ENCODE data around the gene CCDC6. TPM values are rescaled to one million over a fixed set of nuclear protein-coding genes. Genes with fewer than 3 reads are reported as not detected.

The CCDC6 gene
- total RNA-seq, 1 donor from 2014 or later, result 57.6 TPM

- H3K4me1 Mint-ChIP-seq (ENCODE audit: low read depth), result peaks cover 12% of the 10 kb centered on the region
- H3K36me3 Mint-ChIP-seq (ENCODE audit: insufficient read depth), result peaks cover 10% of the 10 kb centered on the region
- no peaks in the 10 kb centered on the region for H3K9me3 Mint-ChIP-seq (ENCODE audit: low read depth)
- DNase-seq (ENCODE audit: low spot score, unreplicated experiment), result no peak
- no peak overlapping the region for H3K4me3 Mint-ChIP-seq (ENCODE audit: low read depth)
- H3K27me3 Mint-ChIP-seq, result no peaks in the 10 kb centered on the region
- no peak for TF ChIP-seq CTCF (IDR thresholded peaks at IDR 0.05; ENCODE audit: unreplicated experiment)
- H3K27ac Mint-ChIP-seq, result no peak overlapping the region
Measured at GRCh38 chr10:59851864-59852263, 54.5 kb downstream of the CCDC6 start.

- Mint-ChIP-seq H3K27me3 (no peaks in the 10 kb centered on the region), H3K4me1 (ENCODE audit: low read depth) (peaks cover 3% of the 10 kb centered on the region), H3K36me3 (ENCODE audit: insufficient read depth) (peaks cover 23% of the 10 kb centered on the region), H3K27ac (no peak overlapping the region), H3K4me3 (ENCODE audit: low read depth) (no peak overlapping the region), H3K9me3 (ENCODE audit: low read depth) (no peaks in the 10 kb centered on the region)
- no peak for DNase-seq (ENCODE audit: low spot score, unreplicated experiment)
- no peak for TF ChIP-seq CTCF (IDR thresholded peaks at IDR 0.05; ENCODE audit: unreplicated experiment)
Measured at GRCh38 chr10:59847888-59848287, 58.5 kb downstream of the CCDC6 start.

GRCh38 chr10:59847326-59847725 lies 59.0 kb downstream of the CCDC6 start:
- peaks cover 3% of the 10 kb centered on the region for H3K4me1 Mint-ChIP-seq (ENCODE audit: low read depth)
- no peaks in the 10 kb centered on the region for H3K9me3 Mint-ChIP-seq (ENCODE audit: low read depth)
- no peaks in the 10 kb centered on the region for H3K27me3 Mint-ChIP-seq
- TF ChIP-seq CTCF (IDR thresholded peaks at IDR 0.05; ENCODE audit: unreplicated experiment), result no peak
- H3K4me3 Mint-ChIP-seq (ENCODE audit: low read depth), result no peak overlapping the region
- DNase-seq (ENCODE audit: low spot score, unreplicated experiment), result no peak
- peaks cover 25% of the 10 kb centered on the region for H3K36me3 Mint-ChIP-seq (ENCODE audit: insufficient read depth)
- H3K27ac Mint-ChIP-seq, result no peak overlapping the region

GRCh38 chr10:59844436-59844835 lies 61.9 kb downstream of the CCDC6 start:
- Mint-ChIP-seq H3K4me3 (ENCODE audit: low read depth) (no peak overlapping the region), H3K27me3 (no peaks in the 10 kb centered on the region), H3K9me3 (ENCODE audit: low read depth) (no peaks in the 10 kb centered on the region), H3K27ac (no peak overlapping the region), H3K36me3 (ENCODE audit: insufficient read depth) (peaks cover 34% of the 10 kb centered on the region), H3K4me1 (ENCODE audit: low read depth) (peaks cover 3% of the 10 kb centered on the region)
- DNase-seq (ENCODE audit: low spot score, unreplicated experiment), result no peak
- TF ChIP-seq CTCF (IDR thresholded peaks at IDR 0.05; ENCODE audit: unreplicated experiment), result no peak

GRCh38 chr10:59843748-59844147 lies 62.6 kb downstream of the CCDC6 start:
- DNase-seq (ENCODE audit: low spot score, unreplicated experiment), result no peak
- H3K4me1 Mint-ChIP-seq (ENCODE audit: low read depth), result peaks cover 3% of the 10 kb centered on the region
- H3K9me3 Mint-ChIP-seq (ENCODE audit: low read depth), result no peaks in the 10 kb centered on the region
- H3K36me3 Mint-ChIP-seq (ENCODE audit: insufficient read depth), result peaks cover 33% of the 10 kb centered on the region
- no peak for TF ChIP-seq CTCF (IDR thresholded peaks at IDR 0.05; ENCODE audit: unreplicated experiment)
- no peaks in the 10 kb centered on the region for H3K27me3 Mint-ChIP-seq
- H3K4me3 Mint-ChIP-seq (ENCODE audit: low read depth), result no peak overlapping the region
- H3K27ac Mint-ChIP-seq, result no peak overlapping the region

Measured in progenitor cell of endocrine pancreas (in vitro differentiated cells).